ENCODE measurements around the gene RABEP1. TPM values are rescaled to one million over a fixed set of nuclear protein-coding genes. Genes with fewer than 3 reads are reported as not detected.
A peak's percentile ranks its signal among the peaks of the same experiment; 100 is the strongest.
"Not testable (repeated sequence)": the region's sequence is repeated elsewhere in the genome, so short reads cannot be mapped to it uniquely, and the experiment has no call there.

RABEP1 gene
- total RNA-seq, 1 donor from 2014 or later, result 57.8 TPM

GRCh38 chr17:5419959-5420653 is 138.0 kb downstream of the RABEP1 start, which contains the start of gene RPAIN:
RPAIN (plus strand) TSS chr17:5420182; CDS start chr17:5420211, 29 bp downstream.
- DNase-seq (ENCODE audit: low read depth), result peak; percentile 94

- DNase-seq (ENCODE audit: low read depth), result peak; percentile 74
Measured at GRCh38 chr17:5422505-5422904, 140.4 kb downstream of the RABEP1 start.

GRCh38 chr17:5424909-5425308 is 142.8 kb downstream of the RABEP1 start:
- DNase-seq (ENCODE audit: low read depth), result no peak

DNA sequence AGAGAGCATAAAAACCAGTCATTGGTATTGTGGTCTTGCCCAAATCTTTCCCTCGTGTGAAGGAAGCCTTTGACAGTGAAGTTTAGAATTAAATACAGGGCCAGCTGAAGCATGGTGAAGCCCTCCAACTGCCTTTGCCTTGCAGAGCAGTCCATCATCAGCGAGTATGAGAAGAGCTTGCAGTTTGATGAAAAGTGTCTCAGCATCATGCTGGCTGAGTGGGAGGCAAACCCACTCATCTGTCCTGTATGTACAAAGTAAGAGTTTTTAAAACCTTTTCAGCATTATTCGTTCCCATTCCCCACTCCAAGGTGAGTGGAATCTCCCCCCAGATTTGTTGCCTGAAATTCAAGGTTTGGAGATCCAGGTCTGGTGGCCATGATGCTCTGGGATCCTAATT is 143.7 kb downstream of the RABEP1 start:
- no peak for DNase-seq (ENCODE audit: low read depth)

GRCh38 chr17:5429191-5429887 is 147.3 kb downstream of the RABEP1 start:
- DNase-seq (ENCODE audit: low read depth), result no peak

GRCh38 chr17:5430413-5430999 is 148.4 kb downstream of the RABEP1 start:
- no peak for DNase-seq (ENCODE audit: low read depth)

DNA sequence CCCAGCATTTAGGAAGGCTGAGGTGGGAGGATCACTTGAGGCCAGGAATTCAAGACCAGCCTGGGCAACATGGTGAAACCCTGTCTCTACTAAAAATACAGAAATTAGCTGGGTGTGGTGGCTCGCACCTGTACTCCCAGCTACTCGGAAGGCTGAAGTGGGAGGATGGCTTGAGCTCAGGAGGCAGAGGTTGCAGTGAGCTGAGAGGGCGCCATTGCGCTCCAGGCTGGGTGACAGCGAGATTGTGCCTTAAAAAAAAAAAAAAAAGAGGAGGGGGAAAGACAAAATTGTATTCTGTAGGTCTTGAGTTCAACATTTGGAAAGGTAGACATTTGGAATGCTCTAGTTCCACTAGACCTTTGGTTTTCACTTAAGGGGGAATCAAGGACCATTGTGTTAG is 149.2 kb downstream of the RABEP1 start:
- not testable (repeated sequence) for DNase-seq (ENCODE audit: low read depth)

- no peak for DNase-seq (ENCODE audit: low read depth)
Measured at GRCh38 chr17:5431949-5432556, 150.0 kb downstream of the RABEP1 start.

DNA sequence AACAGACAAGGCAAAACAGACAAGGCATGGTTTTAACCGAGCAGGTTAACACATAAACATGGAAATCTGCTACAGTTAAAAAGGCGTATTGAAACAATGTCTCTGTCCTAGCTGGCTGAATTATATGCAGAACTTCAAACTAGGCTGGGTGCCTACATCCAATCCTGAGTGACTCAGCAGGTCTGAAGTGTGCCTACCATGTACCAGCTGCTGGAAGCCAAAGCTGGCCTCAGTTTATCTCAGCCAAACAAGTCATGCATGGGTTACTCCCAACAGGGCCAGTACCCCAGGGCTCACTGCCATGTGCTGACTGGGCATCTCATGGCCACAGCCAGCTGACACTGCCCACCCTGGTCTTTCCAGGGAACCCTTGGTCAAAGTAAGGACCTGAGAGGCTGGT is 152.9 kb downstream of the RABEP1 start:
- DNase-seq (ENCODE audit: low read depth), result no peak

Other genes with a start within 250 kb of the RABEP1 start
- gene SLC52A1, start 246.9 kb upstream of the RABEP1 start, total RNA-seq, result not detected in 2 replicates
- gene ZFP3, start 203.8 kb upstream of the RABEP1 start, total RNA-seq, result 0.16 and 0.32 TPM in 2 replicates
- 6.3 and 6.5 TPM in 2 replicates for gene ZNF232, start 170.4 kb upstream of the RABEP1 start, total RNA-seq
- 0.11 and 0.16 TPM in 2 replicates for gene USP6, start 166.3 kb upstream of the RABEP1 start, total RNA-seq
- 4.9 and 5.9 TPM in 2 replicates for gene ZNF594, start 90.4 kb upstream of the RABEP1 start, total RNA-seq
- not detected in 2 replicates for gene SCIMP, start 47.4 kb upstream of the RABEP1 start, total RNA-seq
- gene NUP88, start 137.4 kb downstream of the RABEP1 start, total RNA-seq, result 65.2 and 93.5 TPM in 2 replicates
- gene RPAIN, start 137.9 kb downstream of the RABEP1 start, total RNA-seq, result 72.4 and 85.9 TPM in 2 replicates
- gene C1QBP, start 156.9 kb downstream of the RABEP1 start, total RNA-seq, result 191 and 195 TPM in 2 replicates
- gene DHX33, start 186.7 kb downstream of the RABEP1 start, total RNA-seq, result 7.1 and 8.3 TPM in 2 replicates
- gene DERL2, start 203.9 kb downstream of the RABEP1 start, total RNA-seq, result 59.1 and 68.0 TPM in 2 replicates
- 21.9 and 22.6 TPM in 2 replicates for gene MIS12, start 204.3 kb downstream of the RABEP1 start, total RNA-seq